Fibroblast of lung (primary cell): ENCODE results near the gene HOXC9.

Source experiments
- EZH2 ChIP-seq: IDR thresholded peaks from 2 replicates; pipeline ENCODE4 v1.5.1; 2012; ENCODE audit warnings: low read length, control low read depth, mild to moderate bottlenecking; ENCODE audit errors: missing control alignments
- TF ChIP-seq, protein P1 (sequence below), 2 donors: IDR thresholded peaks in 1 of 2; conservative IDR thresholded peaks in 1 of 2; 1 replicate in 1 of 2; 2 replicates in 1 of 2; pipeline ENCODE4 v1.5.1; 2011 to 2012; ENCODE audit warnings: low read length in 2 of 2, control low read depth in 1 of 2, inconsistent platforms in 1 of 2, low read depth in 1 of 2, mild to moderate bottlenecking in 1 of 2

DNA sequence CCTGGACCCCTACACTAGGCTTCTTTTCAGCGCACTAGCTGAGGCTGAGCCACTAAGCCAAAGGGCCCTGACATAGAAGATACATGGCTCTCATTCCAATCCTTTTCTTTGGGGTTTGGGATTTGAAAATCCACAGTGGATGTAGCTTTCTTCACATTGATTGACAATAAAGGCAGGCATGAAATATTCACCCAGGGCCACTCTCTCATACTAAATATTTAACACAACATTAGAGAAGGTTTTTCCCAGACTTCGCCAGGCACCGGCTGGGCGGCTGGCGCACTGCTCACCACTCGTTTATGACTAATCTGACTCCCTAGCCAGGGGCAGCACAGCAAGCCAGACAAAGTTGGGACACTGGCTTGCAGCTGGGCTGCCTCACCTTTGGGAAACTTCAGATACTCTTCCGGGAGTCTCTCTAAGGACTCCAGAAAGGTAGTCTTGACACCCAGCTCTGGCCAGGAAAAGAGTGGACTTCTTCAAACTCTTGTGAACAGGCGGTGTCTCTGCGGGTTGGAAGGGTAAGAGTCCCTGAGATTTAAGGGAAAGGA, 27.7 kb upstream of the HOXC9 start:
- no peak for TF ChIP-seq EZH2
- TF ChIP-seq, protein P1, sequence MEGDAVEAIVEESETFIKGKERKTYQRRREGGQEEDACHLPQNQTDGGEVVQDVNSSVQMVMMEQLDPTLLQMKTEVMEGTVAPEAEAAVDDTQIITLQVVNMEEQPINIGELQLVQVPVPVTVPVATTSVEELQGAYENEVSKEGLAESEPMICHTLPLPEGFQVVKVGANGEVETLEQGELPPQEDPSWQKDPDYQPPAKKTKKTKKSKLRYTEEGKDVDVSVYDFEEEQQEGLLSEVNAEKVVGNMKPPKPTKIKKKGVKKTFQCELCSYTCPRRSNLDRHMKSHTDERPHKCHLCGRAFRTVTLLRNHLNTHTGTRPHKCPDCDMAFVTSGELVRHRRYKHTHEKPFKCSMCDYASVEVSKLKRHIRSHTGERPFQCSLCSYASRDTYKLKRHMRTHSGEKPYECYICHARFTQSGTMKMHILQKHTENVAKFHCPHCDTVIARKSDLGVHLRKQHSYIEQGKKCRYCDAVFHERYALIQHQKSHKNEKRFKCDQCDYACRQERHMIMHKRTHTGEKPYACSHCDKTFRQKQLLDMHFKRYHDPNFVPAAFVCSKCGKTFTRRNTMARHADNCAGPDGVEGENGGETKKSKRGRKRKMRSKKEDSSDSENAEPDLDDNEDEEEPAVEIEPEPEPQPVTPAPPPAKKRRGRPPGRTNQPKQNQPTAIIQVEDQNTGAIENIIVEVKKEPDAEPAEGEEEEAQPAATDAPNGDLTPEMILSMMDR (conservative IDR thresholded peaks at IDR 0.05 in 1 of 2, IDR thresholded peaks at IDR 0.05 in 1 of 2; ENCODE audit: low read depth in 1 of 2, low read length in 2 of 2) = no peak
